Retinal pigment epithelial cell (primary cell): ENCODE data around the gene C1GALT1C1L.

Experiments used
- DNase-seq: peaks from one replicate; pipeline ENCODE4 v3.0.0-alpha.2; 2010; ENCODE audit warnings: low read depth
- H3K4me3 ChIP-seq: 2 replicates; pipeline ENCODE4 v1.5.1; 2011; ENCODE audit warnings: mild to moderate bottlenecking, low read length, control low read depth, moderate library complexity
- CTCF ChIP-seq: conservative IDR thresholded peaks from 2 replicates; pipeline ENCODE4 v1.5.1; 2011; ENCODE audit warnings: low read depth, low read length, control low read depth, inconsistent platforms

The C1GALT1C1L gene

GRCh38 chr2:43631618-43632317 lies 44.5 kb downstream of the C1GALT1C1L start:
- H3K4me3 ChIP-seq: no peak overlapping the region
- DNase-seq: no peak
- no peak for TF ChIP-seq CTCF
